Embryonic facial prominence (tissue), 1 donor: Measurements from ENCODE around the gene COLEC11.

Source experiments
- DNase-seq: peaks from one replicate; pipeline ENCODE4 v3.0.0-alpha.2; 2016; ENCODE audit errors: extremely low spot score

Gene COLEC11

GRCh38 chr2:3675687-3676086, 80.8 kb downstream of the COLEC11 start:
- DNase-seq = no peak

- no peak for DNase-seq
These were observed 82.5 kb downstream of the COLEC11 start for GRCh38 chr2:3677436-3677835.

- no peak for DNase-seq
These were observed 83.3 kb downstream of the COLEC11 start for GRCh38 chr2:3678212-3678611.

GRCh38 chr2:3679180-3679579, 84.3 kb downstream of the COLEC11 start:
- no peak for DNase-seq

- no peak for DNase-seq
These were observed 84.9 kb downstream of the COLEC11 start for GRCh38 chr2:3679616-3680393.

GRCh38 chr2:3680548-3681345, 85.8 kb downstream of the COLEC11 start:
- no peak for DNase-seq

GRCh38 chr2:3681625-3682024, 86.7 kb downstream of the COLEC11 start:
- DNase-seq = no peak

- no peak for DNase-seq
These were observed 87.9 kb downstream of the COLEC11 start for GRCh38 chr2:3682811-3683210.

- no peak for DNase-seq
These were observed 89.0 kb downstream of the COLEC11 start for GRCh38 chr2:3683748-3684454.

GRCh38 chr2:3689998-3690748, 95.3 kb downstream of the COLEC11 start:
- DNase-seq = no peak

GRCh38 chr2:3692375-3692774, 97.5 kb downstream of the COLEC11 start:
- no peak for DNase-seq
